AG10803 (cell line): Measurements from ENCODE around the gene SLC39A9.
A peak's percentile ranks its signal among the peaks of the same experiment; 100 is the strongest.

Experiments used
- DNase-seq: peaks from one replicate; pipeline ENCODE4 v3.0.0; 2010; ENCODE audit warnings: low read depth
- H3K4me3 ChIP-seq: 2 replicates; pipeline ENCODE4 v1.5.1; 2011; ENCODE audit warnings: mild to moderate bottlenecking, low read length, control low read depth
- TF ChIP-seq, protein P1 (sequence below): conservative IDR thresholded peaks from 2 replicates; pipeline ENCODE4 v1.5.1; 2011; ENCODE audit warnings: mild to moderate bottlenecking, low read length, control low read depth, inconsistent platforms

Gene SLC39A9

GRCh38 chr14:69423279-69423678 lies 24.8 kb downstream of the SLC39A9 start:
- H3K4me3 ChIP-seq: no peak overlapping the region
- TF ChIP-seq, protein P1, sequence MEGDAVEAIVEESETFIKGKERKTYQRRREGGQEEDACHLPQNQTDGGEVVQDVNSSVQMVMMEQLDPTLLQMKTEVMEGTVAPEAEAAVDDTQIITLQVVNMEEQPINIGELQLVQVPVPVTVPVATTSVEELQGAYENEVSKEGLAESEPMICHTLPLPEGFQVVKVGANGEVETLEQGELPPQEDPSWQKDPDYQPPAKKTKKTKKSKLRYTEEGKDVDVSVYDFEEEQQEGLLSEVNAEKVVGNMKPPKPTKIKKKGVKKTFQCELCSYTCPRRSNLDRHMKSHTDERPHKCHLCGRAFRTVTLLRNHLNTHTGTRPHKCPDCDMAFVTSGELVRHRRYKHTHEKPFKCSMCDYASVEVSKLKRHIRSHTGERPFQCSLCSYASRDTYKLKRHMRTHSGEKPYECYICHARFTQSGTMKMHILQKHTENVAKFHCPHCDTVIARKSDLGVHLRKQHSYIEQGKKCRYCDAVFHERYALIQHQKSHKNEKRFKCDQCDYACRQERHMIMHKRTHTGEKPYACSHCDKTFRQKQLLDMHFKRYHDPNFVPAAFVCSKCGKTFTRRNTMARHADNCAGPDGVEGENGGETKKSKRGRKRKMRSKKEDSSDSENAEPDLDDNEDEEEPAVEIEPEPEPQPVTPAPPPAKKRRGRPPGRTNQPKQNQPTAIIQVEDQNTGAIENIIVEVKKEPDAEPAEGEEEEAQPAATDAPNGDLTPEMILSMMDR: peak; percentile 11; the same call in 1 of the 2 replicates
- DNase-seq: peak; percentile 54

DNA sequence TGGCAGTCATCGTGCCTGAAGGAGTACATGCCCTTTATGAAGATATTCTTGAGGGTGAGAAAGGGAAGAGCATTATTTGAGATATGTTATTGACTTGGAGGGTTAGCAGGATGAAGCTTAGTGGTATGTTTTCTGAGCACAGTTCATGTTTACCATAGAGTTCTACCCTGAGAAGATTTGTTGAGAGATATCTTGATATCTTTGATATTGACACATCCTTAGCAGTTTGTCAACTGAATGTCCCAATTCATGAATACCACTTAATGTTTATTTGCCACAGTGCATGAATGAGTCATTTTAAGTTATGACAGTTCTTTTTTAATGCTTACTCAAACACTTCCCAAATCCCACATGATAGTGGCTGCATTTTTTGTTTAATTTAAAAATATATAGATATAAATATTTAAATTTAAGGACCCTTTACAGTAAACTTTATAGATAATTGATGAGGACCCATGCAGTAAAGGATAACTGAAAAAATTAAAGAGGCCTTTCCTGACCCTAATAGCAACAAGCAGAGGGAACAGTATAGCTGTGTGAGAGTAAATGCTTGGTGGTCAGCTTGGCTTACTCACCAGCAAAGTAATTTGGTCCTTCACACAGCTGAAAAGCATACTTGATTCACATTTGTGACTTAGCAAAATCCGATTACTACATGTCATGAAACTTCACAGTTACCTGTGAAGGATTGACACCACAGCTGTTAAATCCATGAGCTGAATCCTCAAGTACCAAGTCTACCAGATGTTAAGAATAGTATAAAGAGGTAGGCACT lies 25.8 kb downstream of the SLC39A9 start:
- DNase-seq: peak; percentile 17
- H3K4me3 ChIP-seq: no peak overlapping the region
- TF ChIP-seq, protein P1: no peak

DNA sequence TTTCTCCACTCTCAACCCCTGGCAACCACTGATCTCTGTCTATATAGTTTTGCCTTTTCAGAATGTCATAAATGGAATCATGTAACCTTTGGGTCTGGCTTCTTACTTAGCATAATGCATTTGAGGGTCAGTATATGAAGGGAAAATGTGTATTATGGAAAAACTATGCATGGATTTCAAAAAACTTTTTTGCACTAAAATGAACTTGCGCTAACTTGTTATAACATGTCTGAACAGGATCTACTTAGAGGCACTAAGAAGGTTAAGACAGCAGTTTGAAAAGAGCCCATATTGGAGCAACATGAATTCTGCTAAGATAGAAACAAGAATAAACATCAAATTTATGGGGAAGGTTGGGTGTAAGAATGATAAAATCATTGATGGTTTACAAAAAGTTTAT lies 29.1 kb downstream of the SLC39A9 start:
- TF ChIP-seq, protein P1: no peak
- DNase-seq: no peak
- no peak overlapping the region for H3K4me3 ChIP-seq

DNA sequence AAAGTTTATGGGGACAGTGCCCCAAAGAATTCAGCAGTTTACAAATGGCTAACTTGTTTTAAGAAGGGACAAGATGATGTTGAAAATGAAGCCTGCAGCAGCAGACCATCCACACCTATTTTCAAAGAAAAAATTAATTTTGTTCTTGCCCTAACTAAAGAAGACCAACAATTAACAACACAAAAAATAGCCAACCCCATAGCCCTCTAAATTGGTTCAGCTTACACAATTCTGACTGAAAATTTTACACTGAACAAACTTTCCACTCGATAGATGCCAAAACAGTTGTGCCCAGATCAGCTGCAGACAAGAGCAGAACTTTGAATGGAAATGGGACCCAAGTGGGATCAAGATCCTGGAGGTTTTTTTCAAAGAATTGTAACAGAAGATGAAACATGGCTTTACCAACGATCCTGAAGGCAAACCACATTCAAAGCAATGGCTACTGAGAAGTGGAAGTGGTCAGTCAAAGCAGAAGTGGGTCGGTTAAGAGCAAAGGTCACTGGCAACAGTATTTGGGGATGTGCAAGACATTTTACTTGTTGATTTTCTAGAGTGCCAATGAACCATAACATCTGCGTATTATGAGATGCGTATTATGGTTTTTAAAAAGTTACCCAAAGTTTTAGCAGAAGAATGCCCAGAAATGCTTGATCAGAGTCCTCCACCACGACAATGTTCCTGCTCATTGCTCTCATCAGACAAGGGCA lies 30.0 kb downstream of the SLC39A9 start:
- H3K4me3 ChIP-seq: no peak overlapping the region
- TF ChIP-seq, protein P1: no peak
- no peak for DNase-seq

GRCh38 chr14:69429643-69430042 lies 31.2 kb downstream of the SLC39A9 start:
- TF ChIP-seq, protein P1: no peak
- H3K4me3 ChIP-seq: no peak overlapping the region
- no peak for DNase-seq

DNA sequence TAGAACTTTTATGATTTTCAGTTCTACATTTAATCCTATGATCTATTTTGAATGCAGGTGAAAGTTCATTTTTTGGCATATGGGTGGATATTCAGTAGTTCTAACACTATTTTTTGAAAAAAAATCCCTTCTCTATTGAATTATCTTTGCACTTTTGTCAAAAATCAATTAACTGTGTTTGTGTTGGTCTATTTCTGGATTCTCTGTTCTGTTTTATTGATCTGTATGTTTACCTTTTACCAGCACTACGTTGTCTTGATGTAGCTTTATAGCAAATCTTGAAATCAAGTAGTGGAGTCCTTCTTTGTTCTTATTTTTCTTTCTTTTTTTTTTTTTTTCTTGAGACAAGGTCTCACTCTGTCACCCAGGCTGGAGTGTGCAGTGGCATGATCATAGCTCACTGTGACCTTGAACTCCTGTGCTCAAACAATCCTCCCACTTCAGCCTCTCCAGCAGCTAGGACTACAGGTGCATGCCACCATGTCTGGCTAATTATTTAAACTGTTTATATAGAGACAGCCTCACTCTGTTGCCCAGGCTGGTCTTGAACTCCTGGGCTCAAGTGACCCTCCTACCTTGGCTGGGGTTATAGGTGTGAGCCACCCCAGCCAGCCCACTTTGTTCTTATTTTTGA lies 31.9 kb downstream of the SLC39A9 start:
- no peak for DNase-seq
- H3K4me3 ChIP-seq: no peak overlapping the region
- TF ChIP-seq, protein P1: no peak
